ENCODE data around the gene LSAMP. TPM values are rescaled to one million over a fixed set of nuclear protein-coding genes. Genes with fewer than 3 reads are reported as not detected.

Gene LSAMP
- total and polyA plus RNA-seq, 2 of the 4 experiments (the other 2 are of a cell fraction): 7.9 to 8.0 TPM

DNA sequence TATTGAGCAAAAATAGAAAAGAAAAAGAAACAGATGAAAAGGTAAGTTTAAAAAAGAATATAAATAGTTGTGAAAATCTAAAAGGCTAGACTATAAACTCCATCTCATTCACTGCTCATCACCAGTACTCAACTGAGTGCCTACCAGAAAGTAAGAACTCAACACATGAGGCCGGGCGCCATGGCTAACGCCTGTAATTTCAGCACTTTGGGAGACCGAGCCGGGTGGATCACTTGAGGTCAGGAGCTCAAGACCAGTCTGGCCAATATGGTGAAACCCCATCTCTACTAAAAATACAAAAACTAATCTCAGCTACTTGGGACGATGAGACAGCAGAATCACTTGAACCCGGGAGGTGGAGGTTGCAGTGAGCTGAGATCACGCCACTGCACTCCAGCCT, 19.3 kb downstream of the LSAMP start:
- no peak overlapping the region for H3K18ac ChIP-seq (ENCODE audit: low read depth, low read length)
- no peak overlapping the region for H2AK5ac ChIP-seq (ENCODE audit: low read depth, low read length)
- no TSS peak for BruUV-seq (replicated peaks)
- H4K91ac ChIP-seq (ENCODE audit: insufficient read depth, low read depth, low read length): no peak overlapping the region
- intact Hi-C loops (cut with micrococcal nuclease): no loop called here
- H2AFZ ChIP-seq (replicated peaks; ENCODE audit: low read length, poor library complexity): no peak overlapping the region
- H3K4me2 ChIP-seq (ENCODE audit: low read depth, low read length): no peak overlapping the region
- no peak overlapping the region for H3K4me3 ChIP-seq (ENCODE audit: insufficient read depth, low read depth, low read length)
- no peak overlapping the region for H2BK20ac ChIP-seq (ENCODE audit: low read depth, low read length)
- H4K8ac ChIP-seq (ENCODE audit: low read depth in 2 of 2, low read length in 2 of 2): no peak overlapping the region
- no peak overlapping the region for H2BK5ac ChIP-seq (ENCODE audit: low read depth, low read length, poor library complexity, severe bottlenecking)
- no peaks in the 10 kb centered on the region for H3K36me3 ChIP-seq (ENCODE audit: control insufficient read depth, insufficient read depth, low read length)
- in situ Hi-C loops (cut with MboI; ENCODE audit: low sequenced_read_pairs): no loop called here
- TF ChIP-seq SMC3 (IDR thresholded peaks at IDR 0.05; ENCODE audit: low read depth, low read length): no peak
- no peak overlapping the region for H2AK9ac ChIP-seq (replicated peaks; ENCODE audit: low read depth, low read length, poor library complexity)
- H3K9ac ChIP-seq (ENCODE audit: low read depth, low read length): no peak overlapping the region
- H3K4me1 ChIP-seq (ENCODE audit: control insufficient read depth, insufficient read depth, low read length): no peaks in the 10 kb centered on the region; the same call in 1 of the 2 replicates
- no peak overlapping the region for H3K4ac ChIP-seq (ENCODE audit: low read depth, low read length)
- no peak overlapping the region for H4K5ac ChIP-seq (ENCODE audit: low read depth, low read length)
- no peak overlapping the region for H3K14ac ChIP-seq (replicated peaks; ENCODE audit: low read depth, low read length)
- dilution Hi-C loops (cut with HindIII; ENCODE audit: low sequenced_read_pairs, unreplicated experiment): no loop called here
- no peaks in the 10 kb centered on the region for H4K20me1 ChIP-seq (ENCODE audit: insufficient read depth, low read length)
- no peaks in the 10 kb centered on the region for H3K9me3 ChIP-seq (ENCODE audit: control insufficient read depth, insufficient read depth, low read length)
- H2BK15ac ChIP-seq (ENCODE audit: low read depth, low read length): no peak overlapping the region
- DNase-seq (no peak), ATAC-seq (ENCODE audit: low read depth) (no peak)
- no peak overlapping the region for H3K23ac ChIP-seq (ENCODE audit: low read depth, low read length)
- no peaks in the 10 kb centered on the region for H3K79me1 ChIP-seq (ENCODE audit: low read depth in 1 of 2, low read length in 2 of 2)
- no peak overlapping the region for H3K56ac ChIP-seq (ENCODE audit: extremely low read depth, insufficient read depth, low read length)
- H2BK120ac ChIP-seq (ENCODE audit: low read depth, low read length): no peak overlapping the region
- 100% methylated on average over 1 of the region's 8 CpGs; no CpG with 5 or more reads in 1 of the 2 experiments for WGBS, 2 experiments (ENCODE audit: extremely low coverage in 2 of 2, insufficient read length in 1 of 2)
- no peaks in the 10 kb centered on the region for H3K9me1 ChIP-seq (ENCODE audit: insufficient read depth, low read length)
- POLR2A ChIA-PET (ENCODE audit: unreplicated experiment): interaction anchor here (0.6 kb wide), 1 partner anchor 87 kb away, joined by 8 read pairs; no protein-coding TSS in a partner anchor
- CTCF ChIA-PET: no interaction called here
- no peak overlapping the region for H3K27ac ChIP-seq (ENCODE audit: insufficient read depth, low read length)
- no peaks in the 10 kb centered on the region for H3K27me3 ChIP-seq (ENCODE audit: control insufficient read depth, insufficient read depth, low read length)
